HG03571 (cell line): Measurements from ENCODE around the gene EPO.

Source experiments
- ATAC-seq: cut with Tn5 transposase; IDR thresholded peaks from one replicate; pipeline ENCODE4 v1.9.1; 2021; ENCODE audit not compliant: unreplicated experiment

The EPO gene

GRCh38 chr7:100682991-100683658 lies 37.1 kb upstream of the EPO start:
- no peak for ATAC-seq

- no peak for ATAC-seq
Measured at GRCh38 chr7:100683659-100684533, 36.4 kb upstream of the EPO start.

GRCh38 chr7:100684534-100685042 lies 35.7 kb upstream of the EPO start:
- ATAC-seq: no peak

- ATAC-seq: no peak
Measured at GRCh38 chr7:100685049-100685605, 35.1 kb upstream of the EPO start.

GRCh38 chr7:100685631-100686145 lies 34.6 kb upstream of the EPO start:
- ATAC-seq: no peak

GRCh38 chr7:100686201-100686821 lies 34.0 kb upstream of the EPO start:
- ATAC-seq: no peak

- ATAC-seq: no peak
Measured at GRCh38 chr7:100686822-100687211, 33.5 kb upstream of the EPO start.

GRCh38 chr7:100687261-100687660 lies 33.0 kb upstream of the EPO start:
- ATAC-seq: no peak

- ATAC-seq: no peak
Measured at GRCh38 chr7:100687751-100688300, 32.4 kb upstream of the EPO start.

- ATAC-seq: no peak
Measured at GRCh38 chr7:100688326-100688860, 31.9 kb upstream of the EPO start.

GRCh38 chr7:100689230-100690135 lies 30.8 kb upstream of the EPO start:
- no peak for ATAC-seq

- ATAC-seq: no peak
Measured at GRCh38 chr7:100691676-100692577, 28.3 kb upstream of the EPO start.

GRCh38 chr7:100692578-100692961 lies 27.7 kb upstream of the EPO start:
- ATAC-seq: no peak

GRCh38 chr7:100693312-100694097 lies 26.8 kb upstream of the EPO start:
- ATAC-seq: peak; percentile 16

- peak; percentile 36 for ATAC-seq
Measured at GRCh38 chr7:100694098-100694745, 26.0 kb upstream of the EPO start, which contains the start of gene GIGYF1. GIGYF1 (minus strand) TSS chr7:100694250; CDS start chr7:100688238, 6,012 bp downstream.

GRCh38 chr7:100696123-100696521 lies 24.1 kb upstream of the EPO start:
- no peak for ATAC-seq

GRCh38 chr7:100699018-100699417 lies 21.2 kb upstream of the EPO start:
- no peak for ATAC-seq
